Stimulated activated CD4-positive, alpha-beta T cell treated with anti-CD3 and anti-CD28 coated beads, Interleukin-1b, Interleukin-23, amount 100 ng/mL, for 4 hours (primary cell): ENCODE data around the gene FADS2.

Experiments used
- DNase-seq, 2 donors: peaks; one replicate each; pipeline ENCODE4 v3.0.0-alpha.2; 2020; ENCODE audit warnings: low read depth in 2 of 2

The FADS2 gene

DNA sequence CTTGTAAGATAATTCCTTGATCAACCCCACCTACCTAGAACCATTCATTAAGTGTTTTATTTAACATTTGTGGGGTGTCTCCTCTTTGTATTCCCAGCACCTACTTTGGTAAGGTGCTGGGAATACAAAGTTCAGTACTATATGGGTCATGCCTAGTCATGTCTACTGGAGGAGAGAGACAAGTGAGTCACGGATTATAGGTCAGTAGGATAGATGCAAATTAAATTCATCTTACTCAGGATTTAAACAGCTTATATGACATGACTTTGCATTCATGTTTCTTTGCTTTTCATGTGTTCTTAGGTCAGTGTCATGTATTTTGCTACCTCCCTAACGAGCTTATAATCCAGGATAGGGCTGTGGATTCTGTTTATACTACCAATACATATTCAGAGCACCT, 7.9 kb upstream of the FADS2 start:
- DNase-seq, result no peak

- no peak for DNase-seq
Measured at GRCh38 chr11:61826930-61827570, 1.1 kb upstream of the FADS2 start.

- DNase-seq, result no peak
Measured at GRCh38 chr11:61828379-61828628, 204 bp downstream of the FADS2 start.

- DNase-seq, result no peak
Measured at GRCh38 chr11:61828629-61829407, 718 bp downstream of the FADS2 start.

DNA sequence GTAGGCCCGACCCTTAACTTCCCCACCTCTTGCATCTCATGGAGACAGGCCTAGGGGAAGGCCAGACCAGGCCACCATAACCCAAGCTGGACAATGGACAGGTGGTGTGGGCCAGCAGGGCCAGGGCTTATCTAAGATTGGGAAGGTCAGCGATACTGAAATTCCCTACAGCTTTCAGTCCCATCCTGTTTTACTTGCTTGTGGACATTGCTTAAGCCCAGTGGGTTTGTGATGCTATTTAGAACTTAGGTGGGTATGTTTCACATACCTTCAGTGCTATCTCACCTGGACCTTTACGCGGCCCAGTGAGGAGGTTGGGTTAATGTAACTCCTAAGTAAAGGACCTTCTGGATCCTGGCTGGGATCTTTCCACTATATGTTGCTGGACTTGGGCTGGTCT, 1.7 kb downstream of the FADS2 start:
- DNase-seq, result no peak

- no peak for DNase-seq
Measured at GRCh38 chr11:61830237-61831105, 2.4 kb downstream of the FADS2 start.

DNA sequence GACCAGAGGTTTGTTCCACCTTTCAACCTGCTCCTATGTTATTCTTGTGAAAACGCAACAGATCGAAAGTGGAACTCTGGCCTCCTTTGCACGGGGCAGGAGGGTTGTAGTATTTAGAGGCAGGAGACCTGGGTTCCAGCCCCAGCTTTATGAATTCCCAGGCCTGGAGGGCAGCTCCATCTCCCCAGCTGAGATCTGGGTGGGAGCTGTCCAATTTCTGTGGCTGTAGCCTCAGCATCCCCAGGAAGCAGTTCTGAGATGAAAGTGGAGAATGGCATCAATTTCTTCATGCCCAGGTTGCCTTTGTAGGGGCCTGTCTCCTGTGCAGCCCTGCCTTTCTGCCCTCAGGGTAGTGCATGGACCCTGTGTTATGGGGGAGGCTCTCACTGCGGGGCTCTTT, 4.1 kb downstream of the FADS2 start:
- no peak for DNase-seq

DNA sequence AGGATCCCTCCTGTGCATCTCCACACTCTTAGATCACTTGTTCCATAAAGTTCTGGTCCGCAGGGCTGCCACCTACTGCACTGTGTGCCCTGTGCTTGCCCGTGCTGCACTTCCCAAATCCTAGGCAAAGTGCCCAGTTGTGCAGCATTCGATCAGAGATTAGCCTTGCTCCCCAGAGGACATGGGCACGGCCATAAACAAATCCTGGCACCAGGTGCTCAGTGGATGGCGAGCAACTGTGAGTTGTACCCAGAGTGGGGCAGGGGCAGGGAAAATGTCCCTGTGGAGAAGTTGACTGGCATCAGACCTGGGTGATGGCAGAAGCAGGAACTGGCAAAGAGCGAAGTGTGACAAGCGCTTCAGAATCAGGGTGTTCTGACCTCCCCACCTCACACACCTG, 4.7 kb downstream of the FADS2 start:
- DNase-seq, result no peak

DNA sequence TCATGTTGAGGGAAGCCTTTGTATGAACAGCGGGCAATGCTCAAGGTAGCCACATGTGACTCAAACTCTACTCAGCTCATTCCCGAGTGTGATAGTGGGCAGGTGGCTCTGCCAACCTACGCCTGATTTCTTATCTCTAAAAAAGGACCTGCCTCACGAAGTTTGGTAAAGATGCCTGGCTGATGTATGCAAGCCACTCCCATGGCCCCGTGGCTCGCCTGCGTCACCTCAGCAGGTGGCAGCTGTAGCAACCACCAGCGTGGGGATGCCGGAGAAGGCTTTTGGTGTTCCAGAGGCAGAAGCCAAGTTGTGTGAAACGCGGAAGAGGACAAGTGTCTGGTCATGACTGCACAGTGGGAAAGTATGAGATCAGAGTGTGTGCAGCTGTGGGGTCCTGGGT, 5.4 kb downstream of the FADS2 start:
- no peak for DNase-seq

DNA sequence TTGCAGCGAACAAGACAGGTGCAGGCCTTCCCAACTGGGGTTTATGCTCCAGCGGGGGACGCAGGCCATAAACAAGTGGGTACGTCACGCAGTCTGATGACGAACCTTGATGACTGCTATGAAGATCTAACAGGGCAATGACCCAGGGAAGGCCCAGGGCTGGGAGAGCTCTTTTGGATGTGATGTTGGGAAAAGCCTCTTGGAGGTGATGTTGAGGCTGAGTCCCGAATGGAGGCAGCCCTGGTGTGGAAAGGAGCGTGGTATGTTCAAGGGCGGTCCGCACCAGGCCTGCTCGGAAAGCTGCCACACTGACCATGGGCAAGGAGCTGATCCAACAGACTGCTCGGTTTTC, 5.8 kb downstream of the FADS2 start:
- DNase-seq, result no peak

DNA sequence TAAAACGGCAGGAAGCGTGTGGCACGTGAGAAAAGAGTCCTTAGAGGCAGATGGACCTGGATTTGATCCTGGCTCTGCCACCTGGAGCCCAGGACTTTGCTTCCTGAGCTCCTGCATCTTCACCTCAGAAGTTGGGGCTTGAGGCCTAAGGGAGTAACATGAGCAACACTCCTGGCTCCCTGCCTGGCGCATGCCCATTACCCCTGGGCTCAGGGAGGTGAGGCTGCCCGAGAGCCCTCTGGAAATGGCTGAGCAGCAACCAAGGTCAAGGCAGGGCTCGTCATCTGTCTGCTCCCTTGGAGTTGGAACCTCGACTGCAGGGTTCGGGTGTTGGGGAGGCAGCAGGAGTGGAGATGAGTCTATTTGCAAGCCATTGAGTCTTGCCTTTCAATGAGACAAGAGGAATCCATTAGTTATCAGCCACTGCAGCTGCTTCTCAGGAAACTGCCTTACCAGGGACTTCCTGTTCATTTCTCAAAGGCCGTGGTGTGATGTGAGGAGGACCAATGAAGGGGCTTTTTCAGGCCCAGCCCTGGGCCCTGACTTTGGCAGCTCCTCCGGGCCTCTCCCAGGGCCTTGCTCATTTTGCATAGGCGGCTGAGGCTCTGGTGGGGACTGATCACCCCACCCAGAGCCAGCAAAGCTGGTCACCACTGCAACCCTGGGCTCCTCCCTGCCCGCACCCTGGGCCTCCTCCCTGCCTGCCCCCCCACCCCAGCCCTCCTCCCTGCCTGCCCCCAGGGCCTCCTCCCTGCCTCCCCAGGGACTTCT, 6.4 kb downstream of the FADS2 start:
- DNase-seq, result no peak

GRCh38 chr11:61836193-61836592, 8.1 kb downstream of the FADS2 start:
- no peak for DNase-seq

DNA sequence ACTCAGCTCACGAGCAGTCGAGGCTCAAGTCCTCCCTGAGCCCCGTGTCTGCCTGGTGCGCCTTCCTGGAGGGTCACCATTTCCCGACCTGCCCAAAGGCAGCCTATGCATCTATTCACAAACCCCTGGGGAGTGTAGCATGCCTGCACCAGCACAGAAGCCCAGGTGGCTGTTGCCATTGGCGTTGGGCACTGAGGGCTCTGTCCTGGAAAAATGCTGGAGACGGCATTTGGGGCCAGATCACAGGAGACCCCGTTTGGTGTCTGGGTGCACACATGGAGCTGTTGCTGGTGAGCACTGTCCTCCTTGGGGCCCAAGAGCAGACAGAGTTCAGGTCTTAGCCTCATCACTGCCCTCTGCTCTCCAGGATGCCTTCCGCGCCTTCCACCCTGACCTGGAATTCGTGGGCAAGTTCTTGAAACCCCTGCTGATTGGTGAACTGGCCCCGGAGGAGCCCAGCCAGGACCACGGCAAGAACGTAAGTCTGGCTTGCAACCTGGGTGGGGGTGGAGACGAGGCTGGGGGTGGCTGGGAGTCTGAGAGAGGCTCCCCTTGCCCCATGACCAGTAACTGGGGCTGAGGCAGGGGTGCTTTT, 9.4 kb downstream of the FADS2 start:
- no peak for DNase-seq

GRCh38 chr11:61838501-61838900, 10.4 kb downstream of the FADS2 start:
- no peak for DNase-seq

GRCh38 chr11:61838921-61839320, 10.8 kb downstream of the FADS2 start:
- no peak for DNase-seq

GRCh38 chr11:61839742-61840141, 11.6 kb downstream of the FADS2 start:
- no peak for DNase-seq

DNA sequence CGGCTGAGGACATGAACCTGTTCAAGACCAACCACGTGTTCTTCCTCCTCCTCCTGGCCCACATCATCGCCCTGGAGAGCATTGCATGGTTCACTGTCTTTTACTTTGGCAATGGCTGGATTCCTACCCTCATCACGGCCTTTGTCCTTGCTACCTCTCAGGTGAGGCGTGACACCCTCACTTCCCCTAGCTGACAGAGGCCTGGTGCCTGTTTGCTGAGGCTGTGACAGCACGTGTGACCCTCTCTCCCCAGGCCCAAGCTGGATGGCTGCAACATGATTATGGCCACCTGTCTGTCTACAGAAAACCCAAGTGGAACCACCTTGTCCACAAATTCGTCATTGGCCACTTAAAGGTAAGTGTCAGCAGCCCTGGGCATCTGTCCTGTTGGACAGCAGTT, 12.3 kb downstream of the FADS2 start:
- DNase-seq, result no peak

DNA sequence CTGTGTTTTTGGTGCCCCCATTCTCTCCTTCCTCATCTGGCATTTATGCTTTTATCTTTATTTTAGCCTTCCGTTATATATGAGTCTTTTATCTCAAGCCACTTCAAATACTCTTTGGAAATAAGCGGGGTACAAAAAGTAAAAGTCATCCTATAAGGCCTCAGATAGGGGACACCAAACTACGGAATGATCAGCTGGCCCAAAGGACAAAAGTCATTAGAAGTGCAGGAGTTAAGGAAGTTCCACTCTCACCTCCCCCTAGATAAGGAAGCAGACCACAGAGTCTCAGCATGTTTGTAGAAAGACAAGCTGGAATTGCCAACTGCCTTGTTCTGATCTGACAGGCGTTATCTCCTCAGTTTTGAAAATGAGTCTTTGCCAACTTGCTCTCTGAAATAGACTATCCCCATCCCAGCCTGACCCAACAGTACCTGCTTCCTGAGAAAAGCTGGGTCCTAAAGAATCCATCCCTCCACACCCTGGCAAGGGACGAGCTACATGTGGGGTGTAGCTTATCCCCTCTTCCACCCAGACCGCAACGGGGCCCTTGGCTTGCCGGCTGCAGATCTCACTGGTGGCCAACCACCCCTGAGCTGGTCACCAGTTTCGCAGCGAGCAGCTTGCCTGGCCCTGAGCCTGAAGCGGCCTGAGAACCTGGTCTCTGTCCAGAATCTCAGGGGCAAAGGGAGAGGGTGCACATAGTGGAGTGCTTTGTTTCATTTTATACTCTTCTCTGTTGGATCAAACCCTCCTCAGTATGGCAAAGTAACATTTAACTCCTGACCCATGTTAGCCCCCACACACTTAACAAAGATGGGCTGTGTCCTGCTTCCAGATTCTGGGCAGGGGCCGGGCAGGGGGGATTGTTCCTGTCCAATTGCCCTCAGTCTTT, 13.8 kb downstream of the FADS2 start:
- DNase-seq, result no peak

GRCh38 chr11:61842528-61842820, 14.4 kb downstream of the FADS2 start:
- DNase-seq, result no peak

- DNase-seq, result no peak
Measured at GRCh38 chr11:61844909-61845565, 16.9 kb downstream of the FADS2 start.
